Fibroblast of the aortic adventitia (primary cell): ENCODE data around the gene PLXDC1. TPM values are rescaled to one million over a fixed set of nuclear protein-coding genes. Genes with fewer than 3 reads are reported as not detected.

ENCODE experiments used
- DNase-seq: peaks from one replicate; pipeline ENCODE4 v3.0.0-alpha.2; 2010; ENCODE audit warnings: low read depth
- H3K4me3 ChIP-seq: 2 replicates; pipeline ENCODE4 v1.5.1; 2011; ENCODE audit warnings: low read depth, mild to moderate bottlenecking, control low read depth, low read length, moderate library complexity
- total RNA-seq: library from RNA; depleted of rRNA; stranded (reverse); fragments of >200 nt; gene quantifications from 2 replicates; pipeline ENCODE4 v1.2.3, GENCODE V29; 2012; ENCODE audit warnings: low replicate concordance
- TF ChIP-seq, protein P1 (sequence below): IDR thresholded peaks from 2 replicates; pipeline ENCODE4 v1.5.1; 2011; ENCODE audit warnings: mild to moderate bottlenecking, low read length, control low read depth, inconsistent platforms; ENCODE audit not compliant: insufficient read depth

Gene PLXDC1
- total RNA-seq, 1 donor, result 3.3 TPM

DNA sequence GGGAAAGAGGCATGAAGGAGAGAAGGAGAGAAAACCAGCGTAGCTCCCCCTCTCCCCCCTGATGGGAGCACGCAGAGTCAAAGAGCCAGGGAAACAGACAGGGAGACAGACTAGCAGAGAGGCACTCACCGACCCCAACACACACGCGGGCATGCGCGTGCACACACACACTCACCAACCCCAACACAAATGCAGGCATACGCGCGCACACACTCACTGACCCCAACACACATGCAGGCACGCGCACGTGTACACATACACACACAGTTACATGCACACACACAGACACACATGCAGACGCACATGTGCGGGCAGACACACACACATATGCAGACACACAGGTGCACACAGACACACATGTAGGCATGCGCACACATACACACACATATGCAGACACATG, 41.5 kb upstream of the PLXDC1 start:
- TF ChIP-seq, protein P1, sequence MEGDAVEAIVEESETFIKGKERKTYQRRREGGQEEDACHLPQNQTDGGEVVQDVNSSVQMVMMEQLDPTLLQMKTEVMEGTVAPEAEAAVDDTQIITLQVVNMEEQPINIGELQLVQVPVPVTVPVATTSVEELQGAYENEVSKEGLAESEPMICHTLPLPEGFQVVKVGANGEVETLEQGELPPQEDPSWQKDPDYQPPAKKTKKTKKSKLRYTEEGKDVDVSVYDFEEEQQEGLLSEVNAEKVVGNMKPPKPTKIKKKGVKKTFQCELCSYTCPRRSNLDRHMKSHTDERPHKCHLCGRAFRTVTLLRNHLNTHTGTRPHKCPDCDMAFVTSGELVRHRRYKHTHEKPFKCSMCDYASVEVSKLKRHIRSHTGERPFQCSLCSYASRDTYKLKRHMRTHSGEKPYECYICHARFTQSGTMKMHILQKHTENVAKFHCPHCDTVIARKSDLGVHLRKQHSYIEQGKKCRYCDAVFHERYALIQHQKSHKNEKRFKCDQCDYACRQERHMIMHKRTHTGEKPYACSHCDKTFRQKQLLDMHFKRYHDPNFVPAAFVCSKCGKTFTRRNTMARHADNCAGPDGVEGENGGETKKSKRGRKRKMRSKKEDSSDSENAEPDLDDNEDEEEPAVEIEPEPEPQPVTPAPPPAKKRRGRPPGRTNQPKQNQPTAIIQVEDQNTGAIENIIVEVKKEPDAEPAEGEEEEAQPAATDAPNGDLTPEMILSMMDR, result no peak
- no peak for DNase-seq
- no peak overlapping the region for H3K4me3 ChIP-seq

DNA sequence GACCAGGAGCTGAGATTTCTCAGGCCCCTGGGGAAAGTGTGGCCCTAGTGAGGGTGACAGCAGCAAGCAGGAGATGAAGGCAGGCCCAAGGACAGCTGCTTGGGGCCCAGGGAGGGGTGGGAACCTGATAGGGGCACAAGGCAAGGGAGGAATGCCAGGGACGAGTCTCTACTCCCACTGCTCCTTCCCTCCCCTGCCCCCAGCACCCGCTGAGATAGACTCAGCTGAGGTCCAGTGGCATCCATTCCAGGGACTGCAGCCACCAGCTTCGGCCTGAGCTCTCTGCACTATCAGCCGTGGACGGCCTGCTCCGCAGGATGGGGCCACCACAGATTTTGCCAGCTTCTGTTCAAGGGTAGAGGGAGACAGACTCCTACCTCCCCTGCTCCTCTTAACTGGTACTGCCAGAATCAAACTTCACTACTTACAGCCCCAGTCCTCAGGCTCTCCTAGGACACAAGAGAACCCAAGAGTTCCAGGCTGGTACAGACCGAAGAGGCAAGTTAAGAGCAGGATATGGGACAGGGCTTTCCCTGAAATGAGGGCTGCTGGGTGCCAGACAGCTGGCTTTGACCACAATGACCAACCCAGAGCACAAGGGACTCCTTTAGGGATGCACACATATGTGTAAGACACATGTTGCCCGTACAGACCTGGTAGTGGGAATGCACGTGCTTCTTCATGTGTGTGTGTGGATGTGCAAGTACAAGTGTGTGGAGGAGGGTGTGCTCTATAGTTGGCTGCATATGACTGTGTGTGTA, 40.5 kb upstream of the PLXDC1 start:
- TF ChIP-seq, protein P1, result no peak
- H3K4me3 ChIP-seq, result no peak overlapping the region
- no peak for DNase-seq

DNA sequence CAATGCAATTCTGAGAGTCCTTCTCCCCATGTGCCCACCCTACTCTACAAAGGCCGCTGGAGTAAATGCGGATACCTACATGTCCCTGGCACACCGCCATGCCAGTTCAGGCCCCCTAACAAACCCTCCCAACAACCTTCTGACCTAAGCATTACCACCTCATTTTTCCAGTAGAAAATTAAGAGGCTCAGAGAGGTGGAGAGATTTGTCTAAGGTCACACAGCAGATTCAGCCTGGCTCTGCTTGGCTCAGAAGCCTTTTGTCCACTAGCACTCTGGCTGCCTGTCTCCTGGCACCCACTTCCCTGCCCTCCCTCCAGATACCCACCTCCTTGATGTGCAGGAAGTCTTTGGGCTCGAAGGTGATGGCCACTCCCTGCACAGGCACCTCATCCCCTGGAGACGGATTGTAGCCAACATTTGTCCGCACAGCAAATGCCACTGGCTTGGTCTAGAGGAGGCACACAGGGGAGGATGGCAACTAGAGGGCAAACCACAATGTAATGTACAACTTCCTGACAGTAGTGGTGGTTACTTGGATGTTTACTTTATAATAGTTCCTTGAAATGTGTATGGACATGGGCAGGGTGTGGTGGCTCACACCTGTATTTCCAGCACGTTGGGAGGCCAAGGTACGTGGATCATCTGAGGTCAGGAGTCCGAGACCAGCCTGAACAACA, 35.9 kb upstream of the PLXDC1 start:
- no peak for DNase-seq
- TF ChIP-seq, protein P1, result no peak
- H3K4me3 ChIP-seq, result no peak overlapping the region

DNA sequence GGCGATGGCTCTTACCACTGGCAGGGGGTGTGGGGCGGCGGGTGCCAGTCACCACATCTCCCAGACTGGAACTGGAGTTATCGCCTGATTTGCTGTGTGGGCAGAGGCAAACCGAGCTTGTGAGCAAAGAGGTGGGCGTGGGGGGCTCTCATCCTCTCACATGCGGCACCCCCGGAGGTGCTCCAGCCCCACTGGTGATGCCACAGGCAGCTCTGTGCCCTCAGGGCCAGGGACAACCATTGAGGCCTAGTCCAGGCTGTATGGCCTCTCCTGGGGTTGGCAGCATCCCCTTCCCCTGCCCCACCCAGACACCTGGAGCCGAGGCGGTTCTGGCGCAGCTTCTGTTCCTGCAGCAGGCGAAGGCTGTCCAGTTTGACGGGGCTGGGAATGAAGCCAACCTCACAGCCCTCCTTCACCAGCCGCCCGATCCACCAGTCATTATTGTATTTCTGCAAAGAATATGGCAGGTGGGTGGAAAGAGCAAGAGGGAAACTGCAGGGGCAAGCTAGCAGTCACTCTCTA, 35.1 kb upstream of the PLXDC1 start:
- H3K4me3 ChIP-seq, result no peak overlapping the region
- TF ChIP-seq, protein P1, result no peak
- DNase-seq, result no peak

GRCh38 chr17:39183720-39184119, 32.3 kb upstream of the PLXDC1 start:
- TF ChIP-seq, protein P1, result no peak
- no peak overlapping the region for H3K4me3 ChIP-seq
- DNase-seq, result no peak

GRCh38 chr17:39183045-39183444, 31.6 kb upstream of the PLXDC1 start:
- TF ChIP-seq, protein P1, result no peak
- no peak overlapping the region for H3K4me3 ChIP-seq
- DNase-seq, result no peak
